ENCODE results near the gene ARNT2.
A peak's percentile ranks its signal among the peaks of the same experiment; 100 is the strongest.
"Not testable (repeated sequence)": the region's sequence is repeated elsewhere in the genome, so short reads cannot be mapped to it uniquely, and the experiment has no call there.

Gene ARNT2

DNA sequence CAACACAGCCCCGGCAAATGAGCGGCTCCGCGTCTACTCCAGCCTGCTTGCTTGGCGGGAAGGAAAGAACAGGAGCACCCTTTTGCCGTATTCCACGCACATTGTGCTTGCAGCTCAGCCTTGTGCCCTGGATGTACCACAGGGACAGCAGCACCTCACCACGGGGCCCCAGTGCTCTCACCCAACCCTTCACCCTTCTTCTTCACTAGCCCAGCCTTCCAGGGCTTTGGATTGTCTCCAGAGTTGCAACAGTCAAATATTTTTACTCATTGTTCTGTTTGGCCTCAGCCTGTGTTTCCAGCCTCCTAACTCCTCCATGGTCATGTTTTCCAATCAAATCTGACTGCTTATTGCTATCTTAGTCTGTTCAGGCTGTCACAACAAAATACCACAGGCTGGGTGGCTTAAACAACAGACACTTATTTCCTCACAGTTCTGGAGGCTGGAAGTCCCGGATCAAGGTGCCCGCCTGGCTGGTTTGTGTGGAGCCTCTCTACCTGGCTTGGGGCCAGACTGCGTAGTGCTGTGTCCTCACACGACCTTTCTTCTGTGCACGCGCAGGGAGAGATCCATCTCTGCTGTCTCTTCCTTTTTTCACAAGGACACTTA lies 211.7 kb downstream of the ARNT2 start:
- DNase-seq (ENCODE audit: low spot score) = peak; percentile 65

DNA sequence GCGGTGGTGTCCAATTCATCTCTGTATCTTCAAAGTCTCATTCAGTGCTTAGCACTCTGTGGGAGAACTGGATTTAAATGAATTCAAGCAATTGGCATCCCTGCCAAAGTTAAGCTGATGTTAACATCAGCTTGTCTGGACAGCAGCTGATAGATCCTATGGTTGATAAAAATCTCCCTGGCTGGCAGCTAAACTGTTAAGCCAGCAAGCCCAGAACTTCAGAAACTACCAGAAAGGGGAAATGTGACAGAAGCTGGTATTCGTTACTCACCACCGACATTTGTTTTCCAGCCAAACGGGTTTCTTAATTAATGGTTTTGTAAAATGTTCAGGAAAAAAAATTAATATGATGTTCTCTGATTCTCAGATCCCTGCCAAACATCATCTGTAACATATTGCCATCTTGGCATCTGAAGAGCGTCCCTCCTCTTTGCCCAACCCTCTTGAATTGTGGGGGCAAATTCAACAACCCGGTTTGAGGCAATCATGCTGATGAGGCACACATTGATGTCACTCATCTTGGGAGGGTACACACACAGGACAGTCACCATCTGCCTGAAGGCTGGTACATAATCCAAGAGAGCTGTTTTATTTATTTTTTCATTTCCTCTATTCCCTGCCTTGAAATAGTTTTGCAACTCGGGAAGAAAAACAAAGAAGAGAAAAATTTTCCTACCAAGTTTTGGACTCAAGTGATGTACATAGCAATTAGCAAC lies 214.7 kb downstream of the ARNT2 start:
- no peak for DNase-seq (ENCODE audit: low spot score)

GRCh38 chr15:80619680-80620079 lies 215.5 kb downstream of the ARNT2 start:
- DNase-seq (ENCODE audit: low spot score) = peak; percentile 36

GRCh38 chr15:80620141-80620540 lies 216.0 kb downstream of the ARNT2 start:
- DNase-seq (ENCODE audit: low spot score) = no peak

GRCh38 chr15:80620931-80621330 lies 216.7 kb downstream of the ARNT2 start:
- DNase-seq (ENCODE audit: low spot score) = no peak

- DNase-seq (ENCODE audit: low spot score) = no peak
Observed at GRCh38 chr15:80626643-80627120, 222.5 kb downstream of the ARNT2 start.

DNA sequence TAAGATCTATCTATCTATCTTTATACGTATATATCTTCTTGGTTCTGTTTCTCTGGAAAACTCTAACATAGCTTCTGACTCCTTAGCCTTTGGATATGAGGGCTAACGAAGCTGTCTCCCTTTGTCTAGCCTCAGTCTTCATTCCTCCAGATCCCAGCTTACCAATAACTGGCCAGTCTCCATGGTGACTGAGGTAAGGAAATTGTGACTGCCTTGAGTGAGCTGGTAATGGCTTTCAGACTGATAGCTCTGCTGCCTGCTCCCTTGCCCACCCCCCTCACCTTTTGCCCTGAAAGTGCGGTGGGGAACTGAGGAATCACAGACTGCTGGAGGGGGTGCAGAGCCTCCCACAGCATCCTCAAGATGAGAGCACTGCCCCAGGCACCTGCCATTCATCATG lies 225.2 kb downstream of the ARNT2 start:
- no peak for DNase-seq (ENCODE audit: low spot score)

DNA sequence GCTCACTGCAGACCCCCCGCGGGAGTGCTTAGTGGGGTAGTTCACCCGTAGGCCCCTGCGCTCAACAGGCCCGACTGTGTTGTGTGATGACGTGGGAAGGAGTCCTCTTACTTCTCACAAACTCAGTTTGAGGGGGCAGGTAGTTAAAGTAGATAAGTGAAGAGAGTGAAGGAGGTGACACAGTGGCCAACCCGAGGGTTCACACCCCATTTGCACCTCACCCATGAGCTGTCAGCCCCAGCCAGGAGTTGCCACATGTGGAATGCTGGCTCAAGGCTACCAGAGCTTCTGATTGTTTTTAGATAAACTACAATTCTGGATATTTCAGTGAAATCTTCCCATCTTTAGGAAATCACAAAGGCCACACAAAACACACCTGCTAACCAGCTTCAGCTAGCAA lies 226.8 kb downstream of the ARNT2 start:
- no peak for DNase-seq (ENCODE audit: low spot score)

DNA sequence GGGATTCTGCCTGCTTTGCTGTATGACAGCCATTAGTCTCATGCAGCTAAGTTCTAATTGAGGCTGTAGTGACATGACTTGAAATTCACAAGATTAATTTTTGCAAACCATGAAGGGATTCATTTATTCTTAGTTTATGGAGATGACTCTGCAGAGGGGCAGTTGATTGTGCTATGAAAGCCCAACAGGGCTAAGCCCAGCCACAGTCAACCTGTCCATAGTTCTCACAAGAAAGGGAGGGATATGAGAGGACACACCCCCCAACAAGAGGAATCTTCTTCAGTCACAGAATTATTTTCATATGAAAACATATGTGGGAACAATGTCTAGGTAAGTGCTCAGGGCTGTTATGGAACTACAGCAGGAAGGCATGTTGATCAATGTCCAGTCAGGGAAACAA lies 229.0 kb downstream of the ARNT2 start:
- no peak for DNase-seq (ENCODE audit: low spot score)

GRCh38 chr15:80635953-80636352 lies 231.8 kb downstream of the ARNT2 start:
- DNase-seq (ENCODE audit: low spot score) = no peak

DNA sequence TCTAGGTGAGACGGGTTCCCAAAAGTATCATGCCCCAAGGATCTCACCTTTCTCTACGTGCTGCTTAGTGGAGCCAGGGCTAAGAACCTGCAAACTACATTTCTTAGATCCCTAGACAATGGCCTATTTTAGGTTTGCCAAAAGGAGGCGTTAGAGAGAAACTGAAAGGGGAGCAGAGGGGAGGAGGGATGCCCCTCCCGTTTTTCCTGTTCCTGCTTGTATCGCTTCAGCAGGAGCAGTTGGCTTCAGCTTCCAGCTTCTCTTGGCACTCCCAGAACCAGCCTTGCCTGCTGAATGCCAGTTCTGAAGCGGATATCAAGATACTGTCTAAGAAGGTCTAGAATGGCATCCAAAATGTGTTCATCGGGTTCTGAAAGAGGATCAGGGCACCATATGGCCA lies 232.5 kb downstream of the ARNT2 start:
- no peak for DNase-seq (ENCODE audit: low spot score)

- DNase-seq (ENCODE audit: low spot score) = no peak
Observed at GRCh38 chr15:80637747-80638146, 233.6 kb downstream of the ARNT2 start.

DNA sequence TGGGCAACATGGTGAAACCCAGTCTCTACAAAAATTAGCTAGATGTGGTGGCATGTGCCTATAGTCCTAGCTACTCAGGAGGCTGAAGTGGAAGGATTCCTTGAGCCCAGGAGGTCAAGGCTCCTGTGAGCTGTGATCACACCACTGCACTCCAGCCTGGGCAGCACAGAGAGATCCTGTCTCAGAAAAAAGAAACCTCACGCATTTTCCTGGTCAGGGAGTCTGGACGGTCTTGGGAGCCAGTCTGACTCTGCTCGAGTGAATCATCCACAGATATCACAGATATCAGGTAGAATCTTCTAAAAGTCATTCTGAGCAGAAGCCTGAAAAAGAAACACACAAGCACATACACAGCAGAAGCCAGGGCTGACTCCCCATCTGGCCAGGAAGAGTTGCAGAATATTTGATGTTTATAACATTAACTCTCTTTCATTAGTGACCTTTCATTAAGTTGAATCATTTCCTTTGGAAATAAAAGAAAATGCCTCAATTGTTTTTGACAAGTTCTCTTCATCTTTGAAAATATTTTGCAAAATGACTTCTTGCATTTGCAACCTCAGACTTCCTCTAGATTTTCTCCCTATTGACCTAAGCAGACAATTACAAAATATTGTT lies 234.5 kb downstream of the ARNT2 start:
- no peak for DNase-seq (ENCODE audit: low spot score)

DNA sequence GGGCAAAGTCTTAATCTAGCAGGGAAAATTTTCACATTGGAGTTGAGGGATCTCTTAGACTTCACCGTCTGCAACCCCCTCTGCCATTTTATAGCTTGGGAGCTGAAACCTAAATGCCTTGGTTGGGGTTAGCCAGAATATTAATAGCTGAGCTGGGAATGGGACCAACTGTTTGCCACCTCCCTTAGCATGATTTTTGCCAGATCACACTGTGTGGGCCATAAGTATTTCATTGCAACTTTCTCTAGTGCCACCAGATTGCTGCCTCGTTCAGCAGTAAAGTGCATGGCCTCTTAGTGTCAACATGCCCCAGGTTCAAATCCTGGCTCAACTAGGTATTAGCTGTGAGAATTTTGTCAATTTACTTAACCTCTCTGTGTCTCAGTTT lies 235.0 kb downstream of the ARNT2 start:
- no peak for DNase-seq (ENCODE audit: low spot score)

GRCh38 chr15:80640531-80641121 lies 236.4 kb downstream of the ARNT2 start:
- no peak for DNase-seq (ENCODE audit: low spot score)

DNA sequence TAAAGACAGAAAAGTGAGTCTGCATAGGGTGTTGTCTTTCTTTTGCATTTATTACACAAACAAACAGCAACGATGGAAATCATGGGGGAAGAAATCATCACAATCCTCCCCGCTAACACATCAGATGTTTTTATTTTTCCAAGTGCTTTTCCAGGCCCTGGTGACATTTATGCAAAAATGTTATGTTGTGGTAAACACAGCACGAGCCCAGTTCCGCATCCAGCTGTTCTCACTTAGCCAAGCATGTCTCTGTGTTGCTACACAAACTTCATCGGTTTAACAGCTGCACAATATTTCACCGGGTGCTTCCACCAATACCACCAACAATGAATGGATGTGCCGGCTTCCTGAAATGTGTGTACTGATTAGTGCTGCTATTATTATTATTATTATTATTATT lies 237.2 kb downstream of the ARNT2 start:
- DNase-seq (ENCODE audit: low spot score) = no peak

DNA sequence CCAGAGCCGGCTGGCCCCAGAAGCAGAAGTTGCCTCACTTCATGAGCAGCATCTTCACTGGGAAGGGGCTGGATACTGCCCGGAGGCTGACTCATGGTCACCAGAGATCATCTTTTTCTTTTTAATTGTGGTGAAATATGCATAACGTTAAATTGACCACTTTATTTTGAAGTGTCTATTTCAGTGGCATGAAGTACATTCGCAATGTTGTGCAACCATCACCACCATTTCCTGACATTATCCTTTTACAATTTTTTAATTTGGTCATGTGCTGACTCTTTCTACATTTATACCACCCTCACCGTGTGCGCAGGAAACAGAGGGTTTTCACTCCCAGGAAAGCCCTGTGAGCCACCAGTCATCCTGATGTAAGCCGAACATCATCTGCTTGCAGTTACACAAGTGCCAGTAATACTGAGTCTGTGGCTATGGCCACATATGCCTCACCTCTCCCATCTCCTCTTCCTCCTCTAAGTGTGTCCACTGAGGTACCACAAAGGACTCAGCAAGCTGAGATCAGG lies 239.3 kb downstream of the ARNT2 start:
- peak; percentile 27 for DNase-seq (ENCODE audit: low spot score)

GRCh38 chr15:80645494-80646065 lies 241.4 kb downstream of the ARNT2 start:
- DNase-seq (ENCODE audit: low spot score) = no peak

GRCh38 chr15:80647424-80647823 lies 243.2 kb downstream of the ARNT2 start:
- DNase-seq (ENCODE audit: low spot score) = not testable (repeated sequence)
